NCI-H345 treated with DMSO at 0.1 percent for 48 hours (cell line): Measurements from ENCODE around the gene PRG3.
A peak's percentile ranks its signal among the peaks of the same experiment; 100 is the strongest.
"Not testable (repeated sequence)": the region's sequence is repeated elsewhere in the genome, so short reads cannot be mapped to it uniquely, and the experiment has no call there.

Experiments
- DNase-seq: peaks from one replicate; lab custom pipeline; 2025; ENCODE audit not compliant: unreplicated experiment; lab: John Stamatoyannopoulos, UW

PRG3 gene

GRCh38 chr11:57361420-57361819, 19.5 kb downstream of the PRG3 start:
- not testable (repeated sequence) for DNase-seq

- no peak for DNase-seq
Measured at GRCh38 chr11:57360991-57361390, 20.0 kb downstream of the PRG3 start.

GRCh38 chr11:57359896-57360690, 20.9 kb downstream of the PRG3 start:
- DNase-seq: no peak

GRCh38 chr11:57359396-57359795, 21.6 kb downstream of the PRG3 start:
- DNase-seq: no peak

- DNase-seq: no peak
Measured at GRCh38 chr11:57358991-57359390, 22.0 kb downstream of the PRG3 start.

- DNase-seq: no peak
Measured at GRCh38 chr11:57358543-57358961, 22.4 kb downstream of the PRG3 start.

GRCh38 chr11:57357856-57358255, 23.1 kb downstream of the PRG3 start:
- DNase-seq: no peak

GRCh38 chr11:57357310-57357709, 23.6 kb downstream of the PRG3 start:
- DNase-seq: no peak

GRCh38 chr11:57356268-57356667, 24.7 kb downstream of the PRG3 start:
- DNase-seq: no peak

- DNase-seq: no peak
Measured at GRCh38 chr11:57354699-57355098, 26.3 kb downstream of the PRG3 start.

GRCh38 chr11:57353852-57354251, 27.1 kb downstream of the PRG3 start:
- no peak for DNase-seq

- DNase-seq: no peak
Measured at GRCh38 chr11:57353446-57353845, 27.5 kb downstream of the PRG3 start.

GRCh38 chr11:57353036-57353435, 27.9 kb downstream of the PRG3 start:
- DNase-seq: no peak

GRCh38 chr11:57349491-57350274, 31.3 kb downstream of the PRG3 start:
- peak; percentile 38 for DNase-seq

- no peak for DNase-seq
Measured at GRCh38 chr11:57348636-57349313, 32.2 kb downstream of the PRG3 start.

- DNase-seq: no peak
Measured at GRCh38 chr11:57348052-57348451, 32.9 kb downstream of the PRG3 start.

GRCh38 chr11:57347336-57347735, 33.6 kb downstream of the PRG3 start:
- no peak for DNase-seq

- DNase-seq: peak; percentile 45
Measured at GRCh38 chr11:57345555-57346211, 35.3 kb downstream of the PRG3 start.

GRCh38 chr11:57344826-57345225, 36.1 kb downstream of the PRG3 start:
- DNase-seq: no peak

- DNase-seq: no peak
Measured at GRCh38 chr11:57343825-57344224, 37.1 kb downstream of the PRG3 start.

- no peak for DNase-seq
Measured at GRCh38 chr11:57342702-57343101, 38.2 kb downstream of the PRG3 start.
